K562 (cell line): ENCODE measurements around the gene ABCB9. TPM values are rescaled to one million over a fixed set of nuclear protein-coding genes. Genes with fewer than 3 reads are reported as not detected.

Experiments
- ATAC-seq: fragments of 200-7000 bp; cut with Tn5 transposase; 3 replicates; pipeline ENCODE4 v1.9.1; 2020; ENCODE audit warnings: moderate library complexity
- BruUV-seq: library from RNA; stranded (reverse); fragments of 400-500 nt; replicated peaks from 2 replicates; lab custom pipeline; 2021; lab: Mats Ljungman, UMichigan
- CTCF ChIA-PET: fragments of 300-600 bp; formaldehyde crosslinking; extraction: SDS; loops from one replicate; lab custom pipeline; 2021; ENCODE audit warnings: low intra/inter-chr PET ratio; lab: Yijun Ruan, JAX
- POLR2A ChIA-PET: fragments of 300-600, 350-650 bp; sonication (Branson Sonifier 250); formaldehyde crosslinking; extraction: SDS; loops from one replicate; lab custom pipeline; 2021; ENCODE audit warnings: antibody characterized with exemption, inconsistent platforms; lab: Yijun Ruan, JAX
- DNase-seq, 4 experiments: peaks; one replicate each; pipeline versions ENCODE4 v3.0.0 to v3.0.0-alpha.2; 2011 to 2018; ENCODE audit warnings: low spot score in 3 of 4, mixed read lengths in 3 of 4; ENCODE audit errors: extremely low read depth in 1 of 4
- FAIRE-seq: peaks from 2 replicates; lab custom pipeline; 2011; peaks lifted over from hg19 to GRCh38; lab: Jason Lieb, UNC
- H2AFZ ChIP-seq: 2 replicates; pipeline ENCODE4 v1.6.0; 2011; ENCODE audit warnings: low read depth, low read length, control low read depth, inconsistent platforms
- H3K27ac ChIP-seq: fragments of 200-600 bp; 3 replicates; pipeline ENCODE4 v1.8.0; 2011; ENCODE audit warnings: low read depth, mild to moderate bottlenecking, control low read depth, inconsistent platforms, low read length, moderate library complexity, mixed read lengths; ENCODE audit errors: extremely low read depth
- H3K27me3 ChIP-seq, 2 experiments: fragments of 300-600 bp in 1 of 2; 2 replicates in 1 of 2; 3 replicates in 1 of 2; pipeline versions ENCODE4 v1.6.0 to v1.8.0; 2011; ENCODE audit warnings: inconsistent platforms in 2 of 2, low read length in 2 of 2, mild to moderate bottlenecking in 1 of 2, mixed read lengths in 1 of 2, moderate library complexity in 1 of 2; ENCODE audit not compliant: control insufficient read depth in 2 of 2, insufficient read depth in 2 of 2
- H3K36me3 ChIP-seq: fragments of 300-600 bp; 3 replicates; pipeline ENCODE4 v1.8.0; 2011; ENCODE audit warnings: mild to moderate bottlenecking, low read length, inconsistent platforms; ENCODE audit not compliant: control insufficient read depth, insufficient read depth
- H3K4me1 ChIP-seq, 2 experiments: fragments of 200-600 bp in 1 of 2; replicated peaks in 1 of 2; 2 replicates in 1 of 2; 3 replicates in 1 of 2; pipeline versions ENCODE4 v1.5.1 to v1.8.0; 2011; ENCODE audit warnings: inconsistent platforms in 2 of 2, low read length in 2 of 2, mild to moderate bottlenecking in 1 of 2, mixed read lengths in 1 of 2, moderate library complexity in 1 of 2; ENCODE audit not compliant: control insufficient read depth in 2 of 2, insufficient read depth in 2 of 2
- H3K4me2 ChIP-seq: 2 replicates; pipeline ENCODE4 v1.6.1; 2011; ENCODE audit warnings: low read length, control low read depth, inconsistent platforms, mixed read lengths; ENCODE audit not compliant: insufficient read depth
- H3K4me3 ChIP-seq: fragments of 200-600 bp; sonication (generic), shearing (Covaris generic); 2 replicates; pipeline ENCODE4 v1.5.1; 2016; ENCODE audit warnings: control low read depth, inconsistent platforms
- H3K79me2 ChIP-seq: fragments of 200-600 bp; 3 replicates; pipeline ENCODE4 v1.8.0; 2011; ENCODE audit warnings: low read length, inconsistent platforms; ENCODE audit not compliant: control insufficient read depth, insufficient read depth
- H3K9ac ChIP-seq, 2 experiments: 2 replicates each; pipeline versions ENCODE4 v1.6.0 to v1.6.1; 2011; ENCODE audit warnings: low read depth in 2 of 2, low read length in 2 of 2, control low read depth in 1 of 2, inconsistent platforms in 1 of 2, mild to moderate bottlenecking in 1 of 2, mixed read lengths in 1 of 2; ENCODE audit not compliant: insufficient read depth in 1 of 2
- H3K9me1 ChIP-seq: one replicate; pipeline ENCODE4 v1.6.0; 2011; ENCODE audit warnings: inconsistent platforms, mild to moderate bottlenecking, low read length, moderate library complexity; ENCODE audit not compliant: control insufficient read depth, insufficient read depth
- H3K9me3 ChIP-seq: replicated peaks from 2 replicates; pipeline ENCODE4 v1.5.1; 2011; ENCODE audit warnings: low read depth, low read length, inconsistent platforms; ENCODE audit not compliant: control insufficient read depth, insufficient read depth
- H4K20me1 ChIP-seq: replicated peaks from 2 replicates; pipeline ENCODE4 v1.6.1; 2011; ENCODE audit warnings: low read length, inconsistent platforms, mixed read lengths; ENCODE audit not compliant: control insufficient read depth, insufficient read depth
- CBX5 ChIP-seq: IDR thresholded peaks from 2 replicates; pipeline ENCODE4 v1.6.1; 2014; ENCODE audit warnings: low read depth, borderline replicate concordance
- ESRRB ChIP-seq: fragments of 250-450 bp; sonication (Bioruptor Pico); IDR thresholded peaks from 2 replicates; pipeline ENCODE4 v1.5.0; 2020; ENCODE audit warnings: mild to moderate bottlenecking, moderate library complexity, borderline replicate concordance
- ZBTB26 ChIP-seq: fragments of 450-650 bp; formaldehyde crosslinking; IDR thresholded peaks from 2 replicates; pipeline ENCODE4 v1.4.0; 2022; ENCODE audit warnings: missing genetic modification characterization
- WGBS: fragments of 100-300 bp; shearing (Covaris generic); methylation state at CpG from one replicate; pipeline ENCODE4 v1.1.6; 2016; ENCODE audit warnings: low coverage, mixed read lengths; ENCODE audit not compliant: insufficient coverage; ENCODE audit errors: missing lambda C conversion rate; 5-methylcytosine and 5-hydroxymethylcytosine counted together
- in situ Hi-C: fragments of 300-500 bp; cut with MboI; formaldehyde crosslinking; loops from 4 replicates; pipeline ENCODE4 v1.15.0; 2018; ENCODE audit warnings: inconsistent platforms, mixed read lengths
- intact Hi-C: fragments of 100-400 bp; cut with micrococcal nuclease; formaldehyde crosslinking; loops from 2 replicates; pipeline ENCODE4 v1.14.2; 2022
- polyA plus RNA-seq, 8 experiments: library from polyadenylated mRNA; depleted of rRNA in 4 of 8; stranded (reverse) in 5 of 8; unstranded in 3 of 8; fragments of >200 nt; fragmentation: Nextera tagmentation in 2 of 8; fragmentation: Illumina TruSeq in 1 of 8; extraction: Ambion mirVana in 2 of 8; extraction: Trizol in 1 of 8; gene quantifications; 2 replicates each; pipeline versions ENCODE4 v1.2.1 to v1.2.3, GENCODE V29; 2011 to 2014; ENCODE audit warnings: inconsistent platforms in 1 of 8, missing spikeins in 1 of 8
- total RNA-seq, 7 experiments: library from RNA; depleted of rRNA in 6 of 7; stranded (reverse); fragments of >200 nt in 6 of 7; fragmentation: Illumina TruSeq in 2 of 7; extraction: Trizol in 2 of 7; gene quantifications; 2 replicates each; pipeline versions ENCODE4 v1.2.1 to v1.2.3, GENCODE V29; 2011 to 2021; ENCODE audit warnings: low replicate concordance in 1 of 7

ABCB9 gene
- total and polyA plus RNA-seq, 9 of the 15 experiments (the other 6 are each of a cell fraction or from before 2014, with no cell fraction given), result 0.20 to 12.6 (median 6.2) TPM

- H4K20me1 ChIP-seq, result no peaks in the 10 kb centered on the region
- H3K9ac ChIP-seq, result peak overlapping the region in 1 of 2 experiments; percentile 39; a peak in 1 of 4 replicates
- no peaks in the 10 kb centered on the region for H3K27me3 ChIP-seq
- FAIRE-seq (no peak), DNase-seq (no peak), ATAC-seq (no peak)
- no peak overlapping the region for H3K4me2 ChIP-seq
- POLR2A ChIA-PET, result interaction anchor here (0.6 to 0.9 kb wide), 4 partner anchors 10 to 276 kb away, joined by 3 to 4 read pairs (median 3); partner anchors contain the start of gene OGFOD2
- 81% methylated on average over 21 of the region's 25 CpGs for WGBS
- no peak overlapping the region for H3K4me3 ChIP-seq
- peaks cover 13 to 36% of the 10 kb centered on the region in 2 experiments for H3K4me1 ChIP-seq
- H2AFZ ChIP-seq, result no peak overlapping the region
- intact Hi-C loops, result no loop called here
- no peaks in the 10 kb centered on the region for H3K79me2 ChIP-seq
- H3K36me3 ChIP-seq, result no peaks in the 10 kb centered on the region
- no peaks in the 10 kb centered on the region for H3K9me1 ChIP-seq
- CTCF ChIA-PET, result no interaction called here
- in situ Hi-C loops, result no loop called here
- no peaks in the 10 kb centered on the region for H3K9me3 ChIP-seq
- H3K27ac ChIP-seq, result no peak overlapping the region
- TF ChIP-seq ESRRB (CRISPR knock-in tag) (no peak), CBX5 (no peak), ZBTB26 (CRISPR knock-in tag) (no peak)
- BruUV-seq, result no TSS peak
Measured at GRCh38 chr12:122997343-122998250, 31.3 kb upstream of the ABCB9 start.
